ENCODE data around the gene ACOX3.

- TF ChIP-seq CTCF (IDR thresholded peaks at IDR 0.05), result no peak
- TF ChIP-seq POLR2A (IDR thresholded peaks at IDR 0.05), result no peak
These were observed 21.1 kb upstream of the ACOX3 start for GRCh38 chr4:8461616-8462015.
